ENCODE data around the gene SLC22A23.

Gene SLC22A23

GRCh38 chr6:3369985-3370360, 86.9 kb downstream of the SLC22A23 start:
- no peak for DNase-seq (ENCODE audit: low read depth)

- no peak for DNase-seq (ENCODE audit: low read depth)
Measured at GRCh38 chr6:3368685-3369084, 88.2 kb downstream of the SLC22A23 start.

GRCh38 chr6:3367630-3368029, 89.2 kb downstream of the SLC22A23 start:
- DNase-seq (ENCODE audit: low read depth): no peak

GRCh38 chr6:3366596-3367413, 90.0 kb downstream of the SLC22A23 start:
- DNase-seq (ENCODE audit: low read depth): no peak

- no peak for DNase-seq (ENCODE audit: low read depth)
Measured at GRCh38 chr6:3364391-3364790, 92.5 kb downstream of the SLC22A23 start.

- no peak for DNase-seq (ENCODE audit: low read depth)
Measured at GRCh38 chr6:3363296-3364025, 93.4 kb downstream of the SLC22A23 start.

GRCh38 chr6:3361312-3362037, 95.4 kb downstream of the SLC22A23 start:
- DNase-seq (ENCODE audit: low read depth): no peak

- DNase-seq (ENCODE audit: low read depth): no peak
Measured at GRCh38 chr6:3360727-3361045, 96.2 kb downstream of the SLC22A23 start.

GRCh38 chr6:3359973-3360726, 96.7 kb downstream of the SLC22A23 start:
- no peak for DNase-seq (ENCODE audit: low read depth)

- no peak for DNase-seq (ENCODE audit: low read depth)
Measured at GRCh38 chr6:3359101-3359752, 97.6 kb downstream of the SLC22A23 start.

- DNase-seq (ENCODE audit: low read depth): no peak
Measured at GRCh38 chr6:3358413-3359100, 98.3 kb downstream of the SLC22A23 start.

- no peak for DNase-seq (ENCODE audit: low read depth)
Measured at GRCh38 chr6:3357678-3358077, 99.2 kb downstream of the SLC22A23 start.

GRCh38 chr6:3356824-3357420, 99.9 kb downstream of the SLC22A23 start:
- no peak for DNase-seq (ENCODE audit: low read depth)

- peak; percentile 38 for DNase-seq (ENCODE audit: low read depth)
Measured at GRCh38 chr6:3356056-3356823, 100.6 kb downstream of the SLC22A23 start.

- no peak for DNase-seq (ENCODE audit: low read depth)
Measured at GRCh38 chr6:3355358-3356055, 101.3 kb downstream of the SLC22A23 start.

- DNase-seq (ENCODE audit: low read depth): no peak
Measured at GRCh38 chr6:3355011-3355357, 101.9 kb downstream of the SLC22A23 start.

GRCh38 chr6:3353939-3354338, 102.9 kb downstream of the SLC22A23 start:
- no peak for DNase-seq (ENCODE audit: low read depth)

- no peak for DNase-seq (ENCODE audit: low read depth)
Measured at GRCh38 chr6:3353213-3353903, 103.5 kb downstream of the SLC22A23 start.

GRCh38 chr6:3352678-3353077, 104.2 kb downstream of the SLC22A23 start:
- DNase-seq (ENCODE audit: low read depth): no peak
